Esophagus (tissue), 2 donors: Measurements from ENCODE around the gene SPSB4. TPM values are rescaled to one million over a fixed set of nuclear protein-coding genes. Genes with fewer than 3 reads are reported as not detected.

ENCODE experiments used
- H3K27ac ChIP-seq, 2 donors: one replicate each; pipeline ENCODE4 v1.5.1; 2013; ENCODE audit warnings: low read depth in 2 of 2, mild to moderate bottlenecking in 2 of 2, inconsistent platforms in 1 of 2, low read length in 1 of 2, moderate library complexity in 1 of 2
- H3K27me3 ChIP-seq, 2 donors: one replicate each; pipeline ENCODE4 v1.6.1; 2013; ENCODE audit warnings: low read length in 2 of 2, control low read depth in 1 of 2, mild to moderate bottlenecking in 1 of 2; ENCODE audit not compliant: insufficient read depth in 2 of 2, control insufficient read depth in 1 of 2
- H3K36me3 ChIP-seq, 2 donors: one replicate each; pipeline ENCODE4 v1.6.1; 2013; ENCODE audit warnings: low read length in 1 of 2; ENCODE audit not compliant: control insufficient read depth in 2 of 2, insufficient read depth in 2 of 2
- H3K4me1 ChIP-seq, 2 donors: one replicate each; pipeline ENCODE4 v1.6.1; 2013; ENCODE audit warnings: low read length in 1 of 2; ENCODE audit not compliant: control insufficient read depth in 2 of 2, insufficient read depth in 2 of 2
- H3K4me3 ChIP-seq, 2 donors: one replicate each; pipeline ENCODE4 v1.5.1; 2013; ENCODE audit warnings: low read length in 2 of 2, mild to moderate bottlenecking in 2 of 2, low read depth in 1 of 2, moderate library complexity in 1 of 2
- H3K9me3 ChIP-seq, 2 donors: one replicate each; pipeline ENCODE4 v1.6.1; 2013; ENCODE audit warnings: mild to moderate bottlenecking in 2 of 2, low read depth in 1 of 2, low read length in 1 of 2, moderate library complexity in 1 of 2; ENCODE audit not compliant: control insufficient read depth in 2 of 2, insufficient read depth in 1 of 2
- WGBS, 2 donors: extraction: QIAGEN DNeasy Blood & Tissue Kit; methylation state at CpG; one replicate each; pipeline ENCODE4 v1.1.7; 2013; 5-methylcytosine and 5-hydroxymethylcytosine counted together
- polyA plus RNA-seq, 2 donors: library from polyadenylated mRNA; stranded (reverse); fragments of 200-250 nt; gene quantifications; one replicate each; pipeline ENCODE4 v1.2.3, GENCODE V29; 2013
- donor health status: healthy with polysubstance abuse.
- donor health status: Bipolar disorder and iron deficiency.

SPSB4 gene
- polyA plus RNA-seq, 2 donors = 0.04 TPM; not detected in 1

GRCh38 chr3:141147657-141148056 lies 96.5 kb downstream of the SPSB4 start:
- Histone ChIP-seq H3K27ac (no peak overlapping the region), H3K4me1 (peaks cover 0 to 2% of the 10 kb centered on the region in 2 donors), H3K36me3 (no peaks in the 10 kb centered on the region), H3K9me3 (peaks cover 2 to 3% of the 10 kb centered on the region in 2 donors), H3K27me3 (no peaks in the 10 kb centered on the region), H3K4me3 (no peak overlapping the region)
- 57 to 63% methylated on average over 9 of the region's 9 CpGs for WGBS, 2 donors

DNA sequence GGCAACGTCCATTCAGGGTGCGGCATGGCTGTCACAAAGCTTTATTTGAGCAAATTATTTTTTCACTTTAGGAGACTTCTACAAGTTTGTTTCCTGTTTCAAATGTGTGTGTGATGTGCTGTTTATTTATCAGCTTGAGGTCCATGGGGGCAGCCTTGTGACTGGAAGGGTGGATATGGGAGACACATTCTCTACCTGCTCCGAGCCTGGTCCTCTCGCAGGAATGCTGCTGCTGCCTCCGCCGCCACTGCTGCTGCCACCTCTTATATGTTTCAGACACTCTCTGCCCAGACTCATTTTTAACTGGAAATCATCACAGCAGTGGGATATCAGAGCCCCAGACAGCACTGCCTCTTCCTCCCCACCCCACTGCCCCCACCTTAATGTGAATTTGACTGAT lies 97.0 kb downstream of the SPSB4 start:
- Histone ChIP-seq H3K27me3 (no peaks in the 10 kb centered on the region), H3K4me3 (no peak overlapping the region), H3K4me1 (peaks cover 0 to 2% of the 10 kb centered on the region in 2 donors), H3K9me3 (peaks cover 1 to 3% of the 10 kb centered on the region in 2 donors), H3K36me3 (no peaks in the 10 kb centered on the region), H3K27ac (no peak overlapping the region)
- whole genome bisulfite sequencing, 2 donors = 88% methylated on average over 6 of the region's 6 CpGs

- Histone ChIP-seq H3K9me3 (peaks cover 0 to 3% of the 10 kb centered on the region in 2 donors), H3K4me3 (no peak overlapping the region), H3K36me3 (no peaks in the 10 kb centered on the region), H3K27me3 (no peaks in the 10 kb centered on the region), H3K27ac (no peak overlapping the region), H3K4me1 (peaks cover 0 to 2% of the 10 kb centered on the region in 2 donors)
- WGBS, 2 donors = 90 to 93% methylated on average over 2 of the region's 2 CpGs
Measured at GRCh38 chr3:141148770-141149169, 97.6 kb downstream of the SPSB4 start.

- H3K36me3 ChIP-seq = no peaks in the 10 kb centered on the region
- H3K27ac ChIP-seq = no peak overlapping the region
- peaks cover 0 to 2% of the 10 kb centered on the region in 2 donors for H3K4me1 ChIP-seq
- WGBS, 2 donors = 77 to 78% methylated on average over 12 of the region's 12 CpGs
- no peak overlapping the region for H3K4me3 ChIP-seq
- H3K27me3 ChIP-seq = no peaks in the 10 kb centered on the region
- H3K9me3 ChIP-seq = peaks cover 0 to 3% of the 10 kb centered on the region in 2 donors
Measured at GRCh38 chr3:141150081-141150830, 99.1 kb downstream of the SPSB4 start.

GRCh38 chr3:141150931-141151330 lies 99.8 kb downstream of the SPSB4 start:
- WGBS, 2 donors = 81 to 97% methylated on average over 2 of the region's 2 CpGs
- Histone ChIP-seq H3K9me3 (peaks cover 0 to 3% of the 10 kb centered on the region in 2 donors), H3K36me3 (no peaks in the 10 kb centered on the region), H3K27me3 (no peaks in the 10 kb centered on the region), H3K4me3 (no peak overlapping the region), H3K4me1 (peaks cover 0 to 2% of the 10 kb centered on the region in 2 donors), H3K27ac (no peak overlapping the region)

DNA sequence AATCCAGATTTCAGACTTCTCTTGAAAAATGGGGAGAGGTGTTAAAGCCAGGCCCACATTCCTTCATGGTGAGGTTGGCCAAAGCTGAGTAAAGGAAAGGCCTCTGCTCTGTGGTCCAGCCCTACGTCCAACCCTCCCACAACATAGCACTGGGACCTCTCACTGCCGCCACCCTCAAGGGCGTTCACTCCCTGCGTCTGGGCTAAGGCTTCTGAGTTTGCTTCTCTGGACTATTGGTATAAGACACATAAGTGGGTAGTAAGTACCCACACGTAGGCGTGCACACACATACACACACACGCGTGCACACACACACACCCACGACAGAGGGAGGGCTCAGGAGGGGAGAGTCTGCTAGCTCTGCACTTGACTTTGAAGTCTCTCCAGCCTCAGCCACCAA lies 100.3 kb downstream of the SPSB4 start:
- no peak overlapping the region for H3K27ac ChIP-seq
- H3K4me3 ChIP-seq = no peak overlapping the region
- WGBS, 2 donors = 90 to 96% methylated on average over 9 of the region's 9 CpGs
- H3K36me3 ChIP-seq = no peaks in the 10 kb centered on the region
- H3K27me3 ChIP-seq = no peaks in the 10 kb centered on the region
- H3K4me1 ChIP-seq = peaks cover 0 to 2% of the 10 kb centered on the region in 2 donors
- H3K9me3 ChIP-seq = peaks cover 0 to 3% of the 10 kb centered on the region in 2 donors

DNA sequence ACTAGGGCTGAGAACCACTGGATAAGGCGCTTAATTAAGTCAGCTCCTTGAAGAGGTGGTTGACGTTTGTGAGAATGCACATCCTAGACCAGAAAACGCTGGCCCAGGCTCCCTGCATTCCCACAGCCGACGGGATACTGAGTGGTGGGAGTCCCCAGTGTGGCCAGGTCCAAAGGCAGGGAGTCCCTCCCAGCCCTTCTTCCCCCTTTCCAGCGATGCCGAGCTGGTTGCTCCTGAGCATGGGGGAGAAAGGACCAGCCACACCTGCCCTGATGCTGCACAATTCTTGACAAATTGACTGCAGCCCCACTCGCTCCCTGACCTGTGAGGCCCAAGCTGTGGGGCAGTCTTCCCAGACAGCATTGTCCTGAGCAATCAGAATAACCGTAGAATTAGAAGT lies 101.0 kb downstream of the SPSB4 start:
- WGBS, 2 donors = 90 to 94% methylated on average over 9 of the region's 9 CpGs
- Histone ChIP-seq H3K27ac (no peak overlapping the region), H3K36me3 (no peaks in the 10 kb centered on the region), H3K4me1 (peaks cover 0 to 2% of the 10 kb centered on the region in 2 donors), H3K27me3 (no peaks in the 10 kb centered on the region), H3K4me3 (no peak overlapping the region), H3K9me3 (peaks cover 0 to 3% of the 10 kb centered on the region in 2 donors)

DNA sequence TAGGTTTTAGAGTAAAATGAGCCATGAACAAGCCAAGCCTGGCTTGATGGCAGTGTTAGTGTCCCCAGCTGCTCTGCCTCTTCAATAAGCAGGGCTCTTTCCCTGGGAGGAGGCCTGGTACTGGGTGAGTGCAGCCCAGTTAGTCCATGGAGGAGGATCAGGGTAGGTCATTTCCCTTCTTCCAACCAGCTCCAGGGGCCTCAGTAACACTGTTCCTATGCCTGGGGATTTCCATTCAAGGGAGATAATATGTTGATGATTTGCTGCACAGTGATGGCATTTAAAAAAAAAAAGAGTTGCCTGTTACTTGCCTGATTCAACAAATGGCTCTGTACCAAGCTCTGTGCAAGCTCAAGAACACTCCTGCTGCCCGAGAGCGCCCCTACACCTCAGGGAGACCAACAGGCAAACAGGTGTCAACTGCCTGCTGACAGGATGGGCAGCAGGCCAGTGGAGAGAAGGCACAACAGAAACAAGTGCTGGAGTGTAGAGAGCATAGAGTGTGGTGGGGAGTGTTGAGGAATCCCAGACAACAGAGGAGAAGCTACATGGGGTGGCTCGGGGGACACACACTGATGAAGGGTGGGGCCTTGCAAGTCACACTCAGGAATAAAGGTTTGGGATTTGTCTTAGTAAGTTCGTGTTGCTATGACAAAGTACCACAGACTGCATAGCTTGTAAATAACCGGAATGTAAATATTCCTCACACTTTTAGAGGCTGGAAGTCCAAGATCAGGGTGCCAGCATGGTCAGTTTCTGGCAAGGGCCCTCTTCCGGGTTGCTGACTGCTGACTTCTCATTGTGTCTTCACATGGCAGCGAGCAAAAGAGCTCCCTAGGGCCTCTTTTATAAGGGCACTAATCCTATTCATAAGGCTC lies 101.9 kb downstream of the SPSB4 start:
- Histone ChIP-seq H3K36me3 (no peaks in the 10 kb centered on the region), H3K4me1 (peaks cover 0 to 2% of the 10 kb centered on the region in 2 donors), H3K27me3 (no peaks in the 10 kb centered on the region), H3K4me3 (no peak overlapping the region), H3K9me3 (peaks cover 5 to 6% of the 10 kb centered on the region in 2 donors), H3K27ac (no peak overlapping the region)
- WGBS, 2 donors = 75 to 81% methylated on average over 7 of the region's 7 CpGs

- Histone ChIP-seq H3K27ac (no peak overlapping the region), H3K36me3 (no peaks in the 10 kb centered on the region), H3K27me3 (no peaks in the 10 kb centered on the region), H3K4me3 (no peak overlapping the region), H3K9me3 (peaks cover 6 to 7% of the 10 kb centered on the region in 2 donors), H3K4me1 (peaks cover 0 to 2% of the 10 kb centered on the region in 2 donors)
- WGBS, 2 donors = 74 to 95% methylated on average over 1 of the region's 1 CpG
Measured at GRCh38 chr3:141153679-141153966, 102.5 kb downstream of the SPSB4 start.
